ENCODE data around the gene DKK1.

The DKK1 gene

GRCh38 chr10:52313933-52314821, at the start of gene DKK1:
Gene DKK1 (plus strand): TSS chr10:52314281. CDS start chr10:52314435, 154 bp downstream.
- DNase-seq (ENCODE audit: extremely low spot score) = peak; percentile 90
- POLR2A ChIA-PET = interaction anchor here (0.7 to 1.2 kb wide), 2 partner anchors 12 to 175 kb away, joined by 3 to 4 read pairs; no protein-coding TSS in a partner anchor
- CTCF ChIA-PET = interaction anchor here (0.5 to 3.5 kb wide), 20 partner anchors 12 to 673 kb away, joined by 3 to 30 read pairs (median 3); no protein-coding TSS in a partner anchor
- TF ChIP-seq BHLHE40 (IDR thresholded peaks at IDR 0.05; ENCODE audit: borderline replicate concordance) (no peak), L3MBTL2 (conservative IDR thresholded peaks at IDR 0.05) (peak; percentile 49), ZNF384 (IDR thresholded peaks at IDR 0.05) (no peak)

GRCh38 chr10:52265131-52265926, 48.8 kb upstream of the DKK1 start:
- POLR2A ChIA-PET = no interaction called here
- no peak for DNase-seq (ENCODE audit: extremely low spot score)
- TF ChIP-seq SP1 (IDR thresholded peaks at IDR 0.05) (no peak), ARNT (IDR thresholded peaks at IDR 0.05) (no peak), NFRKB (IDR thresholded peaks at IDR 0.05) (no peak), BHLHE40 (IDR thresholded peaks at IDR 0.05; ENCODE audit: borderline replicate concordance) (no peak), FOXK2 (IDR thresholded peaks at IDR 0.05) (no peak), LEF1 (IDR thresholded peaks at IDR 0.05; ENCODE audit: borderline replicate concordance) (no peak), SUZ12 (IDR thresholded peaks at IDR 0.05) (no peak), HDGF (IDR thresholded peaks at IDR 0.05; ENCODE audit: borderline replicate concordance) (no peak), CTBP1 (IDR thresholded peaks at IDR 0.05; ENCODE audit: borderline replicate concordance) (no peak), ELF4 (IDR thresholded peaks at IDR 0.05) (no peak), FOXM1 (IDR thresholded peaks at IDR 0.05; ENCODE audit: borderline replicate concordance) (no peak), FOXA1 (IDR thresholded peaks at IDR 0.05) (no peak), ZNF384 (IDR thresholded peaks at IDR 0.05) (no peak), TARDBP (IDR thresholded peaks at IDR 0.05) (no peak), L3MBTL2 (conservative IDR thresholded peaks at IDR 0.05) (no peak)
- TF ChIP-seq, protein P1, sequence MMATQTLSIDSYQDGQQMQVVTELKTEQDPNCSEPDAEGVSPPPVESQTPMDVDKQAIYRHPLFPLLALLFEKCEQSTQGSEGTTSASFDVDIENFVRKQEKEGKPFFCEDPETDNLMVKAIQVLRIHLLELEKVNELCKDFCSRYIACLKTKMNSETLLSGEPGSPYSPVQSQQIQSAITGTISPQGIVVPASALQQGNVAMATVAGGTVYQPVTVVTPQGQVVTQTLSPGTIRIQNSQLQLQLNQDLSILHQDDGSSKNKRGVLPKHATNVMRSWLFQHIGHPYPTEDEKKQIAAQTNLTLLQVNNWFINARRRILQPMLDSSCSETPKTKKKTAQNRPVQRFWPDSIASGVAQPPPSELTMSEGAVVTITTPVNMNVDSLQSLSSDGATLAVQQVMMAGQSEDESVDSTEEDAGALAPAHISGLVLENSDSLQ (IDR thresholded peaks at IDR 0.05) = no peak
- CTCF ChIA-PET = no interaction called here

- no peak for DNase-seq (ENCODE audit: extremely low spot score)
- no peak for TF ChIP-seq TARDBP (IDR thresholded peaks at IDR 0.05)
- no peak for TF ChIP-seq ARNT (IDR thresholded peaks at IDR 0.05)
- no peak for TF ChIP-seq BHLHE40 (IDR thresholded peaks at IDR 0.05; ENCODE audit: borderline replicate concordance)
- TF ChIP-seq CTBP1 (IDR thresholded peaks at IDR 0.05; ENCODE audit: borderline replicate concordance) = no peak
- TF ChIP-seq LEF1 (IDR thresholded peaks at IDR 0.05; ENCODE audit: borderline replicate concordance) = no peak
- TF ChIP-seq FOXM1 (IDR thresholded peaks at IDR 0.05; ENCODE audit: borderline replicate concordance) = no peak
- no peak for TF ChIP-seq ZNF384 (IDR thresholded peaks at IDR 0.05)
- TF ChIP-seq FOXA1 (IDR thresholded peaks at IDR 0.05) = no peak
- TF ChIP-seq, protein P1 (IDR thresholded peaks at IDR 0.05) = no peak
- no peak for TF ChIP-seq ELF4 (IDR thresholded peaks at IDR 0.05)
- TF ChIP-seq FOXK2 (IDR thresholded peaks at IDR 0.05) = no peak
- TF ChIP-seq SUZ12 (IDR thresholded peaks at IDR 0.05) = no peak
- TF ChIP-seq NFRKB (IDR thresholded peaks at IDR 0.05) = no peak
- no peak for TF ChIP-seq L3MBTL2 (conservative IDR thresholded peaks at IDR 0.05)
- no peak for TF ChIP-seq SP1 (IDR thresholded peaks at IDR 0.05)
- TF ChIP-seq HDGF (IDR thresholded peaks at IDR 0.05; ENCODE audit: borderline replicate concordance) = no peak
- ChIA-PET CTCF (no interaction called here), POLR2A (no interaction called here)
These were observed 47.2 kb upstream of the DKK1 start for GRCh38 chr10:52266858-52267257.

DNA sequence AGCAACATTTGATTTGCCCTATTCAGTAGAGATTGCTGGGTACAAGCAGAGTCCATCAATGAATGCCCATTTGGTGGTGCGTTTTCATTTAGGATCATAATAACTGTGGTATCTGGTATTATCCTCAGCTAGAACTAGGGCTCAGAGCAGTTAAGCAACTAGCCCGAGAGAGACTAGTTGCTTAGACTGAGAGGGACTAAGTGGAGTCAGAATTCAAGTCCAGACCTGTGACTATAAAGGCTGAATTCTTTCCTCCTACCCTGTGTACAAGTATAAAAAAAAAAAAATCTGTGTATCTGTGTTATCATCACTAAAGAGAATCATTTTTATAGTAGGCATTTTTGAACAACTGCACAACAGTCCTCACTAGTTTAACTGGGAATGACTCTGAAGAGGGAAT, 45.3 kb upstream of the DKK1 start:
- ChIA-PET POLR2A (no interaction called here), CTCF (no interaction called here)
- TF ChIP-seq SUZ12 (IDR thresholded peaks at IDR 0.05) (no peak), LEF1 (IDR thresholded peaks at IDR 0.05; ENCODE audit: borderline replicate concordance) (no peak), NFRKB (IDR thresholded peaks at IDR 0.05) (no peak), L3MBTL2 (conservative IDR thresholded peaks at IDR 0.05) (no peak), FOXM1 (IDR thresholded peaks at IDR 0.05; ENCODE audit: borderline replicate concordance) (no peak), ARNT (IDR thresholded peaks at IDR 0.05) (no peak), HDGF (IDR thresholded peaks at IDR 0.05; ENCODE audit: borderline replicate concordance) (no peak), ZNF384 (IDR thresholded peaks at IDR 0.05) (no peak)
- no peak for DNase-seq (ENCODE audit: extremely low spot score)

DNA sequence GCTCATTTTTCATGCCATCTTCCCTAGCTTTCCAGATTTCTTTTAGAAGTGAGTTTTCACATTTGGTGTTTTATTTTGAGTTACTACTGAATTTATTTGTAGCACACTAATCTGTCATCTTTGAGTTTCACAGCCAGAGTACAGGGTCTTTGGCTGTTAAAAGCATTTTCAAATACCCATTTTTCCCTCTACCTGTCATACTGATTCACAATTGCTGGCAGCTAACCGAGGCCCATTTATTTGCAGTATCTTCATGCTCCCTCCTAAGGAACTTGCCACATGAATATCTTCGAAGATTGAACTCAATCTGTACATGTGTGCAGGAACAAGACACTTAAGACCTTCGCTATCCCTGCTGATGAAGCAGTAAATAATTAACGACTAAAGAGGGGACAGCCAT, 44.8 kb upstream of the DKK1 start:
- DNase-seq (ENCODE audit: extremely low spot score) = no peak
- POLR2A ChIA-PET = no interaction called here
- CTCF ChIA-PET = no interaction called here
- TF ChIP-seq FOXA1 (IDR thresholded peaks at IDR 0.05) (no peak), SUZ12 (IDR thresholded peaks at IDR 0.05) (no peak), ZNF384 (IDR thresholded peaks at IDR 0.05) (no peak), ARNT (IDR thresholded peaks at IDR 0.05) (no peak), NFRKB (IDR thresholded peaks at IDR 0.05) (no peak)

GRCh38 chr10:52276163-52276562, 37.9 kb upstream of the DKK1 start:
- no peak for TF ChIP-seq SP1 (IDR thresholded peaks at IDR 0.05)
- POLR2A ChIA-PET = no interaction called here
- CTCF ChIA-PET = no interaction called here
- no peak for DNase-seq (ENCODE audit: extremely low spot score)

Measured in HEK293T (cell line).